Memory B cell (primary cell): ENCODE data around the gene JARID2.

Source experiments
- ATAC-seq: fragments of 150-1000 bp; cut with Tn5 transposase; 2 replicates; pipeline ENCODE4 v1.10.0; 2021; ENCODE audit warnings: low read depth, mild to moderate bottlenecking, moderate library complexity
- DNase-seq, 2 donors: peaks; one replicate each; pipeline ENCODE4 v3.0.0; 2022; ENCODE audit warnings: low spot score in 2 of 2
- H3K27ac Mint-ChIP-seq: one replicate; pipeline ENCODE4 v1.8.0; 2022; ENCODE audit warnings: mild to moderate bottlenecking, moderate library complexity, mixed read lengths
- H3K27me3 Mint-ChIP-seq: one replicate; pipeline ENCODE4 v1.8.0; 2022; ENCODE audit warnings: mixed read lengths
- H3K36me3 Mint-ChIP-seq: one replicate; pipeline ENCODE4 v1.8.0; 2022; ENCODE audit warnings: mild to moderate bottlenecking, mixed read lengths
- H3K4me1 Mint-ChIP-seq: one replicate; pipeline ENCODE4 v1.8.0; 2022; ENCODE audit warnings: mixed read lengths
- H3K4me3 Mint-ChIP-seq: one replicate; pipeline ENCODE4 v1.8.0; 2022; ENCODE audit warnings: mild to moderate bottlenecking, moderate library complexity, mixed read lengths
- H3K9me3 Mint-ChIP-seq: one replicate; pipeline ENCODE4 v1.8.0; 2022; ENCODE audit warnings: mixed read lengths

JARID2 gene

DNA sequence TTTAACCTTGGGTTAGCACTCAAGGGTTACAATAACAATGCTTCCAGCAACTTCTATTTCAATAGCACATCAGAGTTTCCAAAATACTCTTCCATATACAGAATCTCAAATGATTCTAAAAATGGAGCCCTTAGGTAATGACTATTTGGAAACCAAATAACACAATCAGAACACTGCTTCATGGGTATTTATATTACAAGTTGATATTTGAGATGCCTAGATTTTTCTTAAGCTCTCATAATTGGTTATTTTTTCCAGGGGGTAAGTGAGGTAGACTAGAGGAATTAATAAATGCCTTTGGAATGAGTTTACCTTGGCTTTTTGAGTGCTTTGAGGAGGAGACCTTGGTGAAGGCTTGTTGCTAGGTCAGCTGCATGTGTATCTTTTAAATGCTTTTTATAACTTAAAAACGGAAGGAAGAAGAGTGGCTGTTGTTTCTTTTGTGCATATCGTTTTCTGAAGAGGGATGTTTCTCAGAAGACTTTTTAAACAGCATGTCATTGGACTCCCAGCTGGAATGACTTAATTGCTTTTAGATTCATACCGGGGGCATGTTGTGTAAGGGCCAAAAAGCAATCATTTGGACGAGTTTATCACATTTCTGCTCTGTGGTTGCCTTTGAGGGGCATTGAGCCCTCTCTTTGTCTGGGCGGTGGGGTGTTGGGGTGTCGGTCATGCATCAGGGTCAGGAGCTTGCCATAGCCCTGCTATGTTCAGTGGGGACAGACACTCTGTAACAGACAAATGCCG lies 230.9 kb downstream of the JARID2 start:
- Mint-ChIP-seq H3K4me1 (peaks cover 18% of the 10 kb centered on the region), H3K36me3 (peaks cover 12% of the 10 kb centered on the region), H3K27me3 (no peaks in the 10 kb centered on the region), H3K9me3 (no peaks in the 10 kb centered on the region), H3K27ac (no peak overlapping the region), H3K4me3 (no peak overlapping the region)
- no peak for ATAC-seq
- no peak for DNase-seq

DNA sequence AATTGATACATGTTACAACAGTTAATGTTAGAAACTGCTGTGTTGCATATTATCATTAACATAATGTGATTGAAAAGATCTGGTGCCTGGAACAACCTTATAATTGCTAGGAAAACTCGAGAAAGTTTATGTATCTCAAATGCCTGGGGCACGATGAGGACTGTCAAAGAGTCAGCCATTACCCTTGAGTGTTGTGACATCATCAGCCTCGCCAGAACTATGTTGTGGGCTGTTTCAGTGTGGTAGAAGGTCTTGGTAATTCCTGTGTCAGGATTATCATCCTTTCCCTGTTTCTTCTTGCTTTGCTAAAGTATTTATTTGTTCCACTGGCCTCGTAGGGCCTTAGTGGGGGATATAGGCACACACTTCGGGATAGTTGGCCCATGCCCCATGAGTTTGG lies 231.9 kb downstream of the JARID2 start:
- Mint-ChIP-seq H3K9me3 (no peaks in the 10 kb centered on the region), H3K4me3 (no peak overlapping the region), H3K4me1 (peaks cover 19% of the 10 kb centered on the region), H3K27me3 (no peaks in the 10 kb centered on the region), H3K36me3 (peaks cover 12% of the 10 kb centered on the region), H3K27ac (no peak overlapping the region)
- DNase-seq (no peak), ATAC-seq (no peak)

DNA sequence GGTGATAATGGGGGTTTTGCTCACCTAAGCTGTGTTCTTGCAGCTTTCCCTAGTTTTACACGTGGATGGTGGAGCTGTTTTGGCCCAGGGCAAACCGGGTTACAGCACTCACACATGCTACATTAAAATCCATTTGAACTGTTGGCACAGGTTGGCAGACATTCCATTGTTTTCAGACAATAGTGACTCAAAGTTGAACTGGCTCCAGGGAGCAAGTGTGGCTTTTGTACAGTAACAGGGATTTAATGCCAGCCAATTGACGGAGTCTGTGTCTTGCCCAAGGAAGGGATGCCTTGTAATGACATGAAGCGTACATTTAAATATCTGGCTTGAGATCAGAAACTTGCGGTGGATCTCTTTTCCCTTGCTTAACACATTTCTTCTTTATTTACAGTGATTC lies 233.9 kb downstream of the JARID2 start:
- no peak overlapping the region for H3K27ac Mint-ChIP-seq

DNA sequence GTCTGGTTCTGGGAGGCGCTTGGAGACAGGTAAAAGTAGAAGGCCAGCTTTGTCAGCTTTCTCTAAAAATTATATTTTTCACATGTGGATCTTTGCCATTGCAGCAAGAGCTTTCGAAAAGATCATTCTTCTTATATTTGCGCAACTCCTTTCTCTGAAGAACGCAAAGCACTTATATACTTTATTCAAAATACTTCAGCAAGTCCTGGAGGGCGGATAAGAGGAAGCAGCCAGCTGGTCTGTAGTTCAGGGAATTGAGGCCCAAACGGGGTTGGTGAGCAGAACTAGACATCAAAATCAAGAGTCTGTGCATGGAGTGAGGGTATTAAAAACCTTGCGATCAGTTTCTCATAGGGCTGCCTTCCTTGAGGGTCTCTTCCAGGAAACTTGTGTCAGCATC lies 234.7 kb downstream of the JARID2 start:
- no peak overlapping the region for H3K27ac Mint-ChIP-seq
- peaks cover 4% of the 10 kb centered on the region for H3K36me3 Mint-ChIP-seq
- no peak overlapping the region for H3K4me3 Mint-ChIP-seq
- ATAC-seq: no peak
- H3K9me3 Mint-ChIP-seq: no peaks in the 10 kb centered on the region
- peaks cover 23% of the 10 kb centered on the region for H3K4me1 Mint-ChIP-seq
- no peaks in the 10 kb centered on the region for H3K27me3 Mint-ChIP-seq
- DNase-seq: no peak

More for the DNA sequence above, 233.9 kb downstream of the JARID2 start:
- no peak for ATAC-seq
- Mint-ChIP-seq H3K4me1 (peaks cover 22% of the 10 kb centered on the region), H3K36me3 (peaks cover 9% of the 10 kb centered on the region), H3K27me3 (no peaks in the 10 kb centered on the region), H3K9me3 (no peaks in the 10 kb centered on the region), H3K4me3 (no peak overlapping the region)
- DNase-seq: no peak

DNA sequence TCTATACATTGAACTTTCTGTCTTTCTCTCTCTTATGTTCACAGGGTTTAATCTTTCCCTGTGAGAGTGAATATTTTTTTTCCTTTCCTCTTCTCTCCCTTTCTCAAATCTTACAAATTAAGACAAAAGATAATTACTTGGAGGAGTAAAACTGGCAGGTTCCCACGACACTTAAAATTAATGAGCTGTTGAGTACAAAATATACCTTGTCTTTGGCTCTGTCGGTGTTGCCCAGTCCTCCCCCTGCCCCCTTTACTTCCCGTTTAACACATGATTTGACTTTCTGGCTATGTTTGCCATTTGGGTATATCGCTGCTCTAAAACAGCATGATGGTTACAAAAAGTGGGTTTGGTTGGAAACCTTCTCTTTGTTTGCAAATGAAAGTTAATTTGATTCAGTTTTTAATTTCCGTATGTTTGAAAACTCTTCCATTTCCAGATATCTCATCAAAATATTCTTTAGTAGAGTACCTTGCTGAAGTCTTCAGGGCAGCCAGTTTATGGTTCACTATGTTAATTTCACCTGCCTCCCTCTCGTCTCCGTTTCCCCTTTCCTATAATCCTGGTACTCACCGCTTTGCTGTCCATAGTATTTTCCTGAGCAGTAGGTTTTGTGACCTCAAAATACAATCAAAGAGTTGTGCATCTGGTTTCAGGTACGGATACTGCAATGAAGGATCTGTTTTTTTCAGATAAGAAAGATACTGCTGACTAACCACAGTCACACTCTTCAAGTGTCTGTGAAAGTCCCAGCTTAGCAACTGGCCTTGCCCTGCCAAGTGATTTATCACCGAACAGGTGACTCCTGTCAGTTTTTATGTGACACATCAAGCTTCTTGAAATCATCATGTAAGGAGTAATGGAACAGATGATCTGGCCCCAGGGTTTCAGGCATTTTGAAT lies 235.8 kb downstream of the JARID2 start:
- ATAC-seq (no peak), DNase-seq (no peak)
- Mint-ChIP-seq H3K4me1 (peaks cover 19% of the 10 kb centered on the region), H3K27me3 (no peaks in the 10 kb centered on the region), H3K9me3 (no peaks in the 10 kb centered on the region), H3K27ac (peak overlapping the region; percentile 82), H3K4me3 (no peak overlapping the region), H3K36me3 (peaks cover 3% of the 10 kb centered on the region)

DNA sequence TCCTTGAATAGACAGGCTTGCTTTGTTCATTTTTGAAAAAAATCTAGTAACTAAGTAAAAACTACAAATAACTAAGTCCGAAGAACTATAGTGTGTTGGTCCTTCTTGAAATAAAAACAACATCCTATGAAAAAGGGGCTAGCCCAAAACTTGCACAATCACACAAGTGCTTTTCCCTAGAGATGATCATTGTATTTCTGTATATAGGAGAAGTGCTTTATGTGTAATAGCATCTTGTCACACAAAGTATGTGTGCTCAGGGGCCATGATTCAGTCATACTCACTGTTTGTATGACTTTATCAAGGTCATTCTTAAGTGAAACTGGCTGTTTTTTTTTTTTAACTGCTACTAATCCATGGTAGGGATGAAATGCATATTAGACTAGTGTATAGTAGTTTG lies 237.2 kb downstream of the JARID2 start:
- H3K9me3 Mint-ChIP-seq: no peaks in the 10 kb centered on the region
- DNase-seq: no peak
- H3K36me3 Mint-ChIP-seq: peaks cover 11% of the 10 kb centered on the region
- H3K27me3 Mint-ChIP-seq: no peaks in the 10 kb centered on the region
- H3K27ac Mint-ChIP-seq: no peak overlapping the region
- no peak overlapping the region for H3K4me3 Mint-ChIP-seq
- peaks cover 13% of the 10 kb centered on the region for H3K4me1 Mint-ChIP-seq
- no peak for ATAC-seq

DNA sequence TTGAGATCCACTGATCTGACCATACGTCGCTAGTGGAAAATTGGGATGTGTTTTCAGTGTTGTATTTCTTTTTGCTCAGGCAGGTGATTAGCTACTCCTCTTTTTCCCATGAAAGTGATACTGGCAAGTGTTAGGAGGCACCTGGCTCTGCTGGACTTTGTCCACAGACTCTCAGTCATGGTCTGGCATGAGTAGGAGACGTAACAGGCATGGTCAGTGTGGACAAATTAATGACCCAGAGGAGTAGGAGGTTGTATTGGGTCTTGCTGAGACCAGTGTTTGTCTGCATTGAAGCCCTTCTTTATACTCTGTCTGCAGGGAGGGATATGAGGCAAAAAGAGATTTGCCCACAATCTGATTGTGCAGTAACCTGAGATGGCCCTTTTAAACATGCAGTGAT lies 238.3 kb downstream of the JARID2 start:
- Mint-ChIP-seq H3K9me3 (no peaks in the 10 kb centered on the region), H3K4me1 (peaks cover 13% of the 10 kb centered on the region), H3K4me3 (no peak overlapping the region), H3K27me3 (no peaks in the 10 kb centered on the region), H3K36me3 (peaks cover 15% of the 10 kb centered on the region), H3K27ac (no peak overlapping the region)
- no peak for DNase-seq
- no peak for ATAC-seq

DNA sequence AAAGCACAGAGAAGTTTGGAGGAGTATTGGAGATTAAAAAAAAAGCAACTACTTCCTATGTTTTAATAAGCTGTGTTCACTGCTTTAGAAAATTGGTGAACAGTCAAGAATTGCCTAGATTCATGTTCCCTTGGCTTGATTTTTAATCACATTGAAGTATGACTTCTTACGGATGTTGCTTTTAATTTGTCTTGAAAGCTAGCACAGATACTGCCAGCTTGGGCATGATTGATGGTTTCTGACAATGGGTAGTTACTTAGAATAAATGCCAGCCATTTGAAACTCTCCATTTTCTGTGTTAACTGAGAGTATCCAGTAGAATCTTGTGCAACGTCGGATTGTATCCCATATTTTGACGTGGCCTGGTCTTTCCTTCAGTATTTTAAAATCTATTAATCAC lies 239.0 kb downstream of the JARID2 start:
- no peak overlapping the region for H3K27ac Mint-ChIP-seq
- H3K9me3 Mint-ChIP-seq: no peaks in the 10 kb centered on the region
- DNase-seq: no peak
- ATAC-seq: no peak
- no peaks in the 10 kb centered on the region for H3K27me3 Mint-ChIP-seq
- H3K4me1 Mint-ChIP-seq: peaks cover 15% of the 10 kb centered on the region
- H3K36me3 Mint-ChIP-seq: peaks cover 16% of the 10 kb centered on the region
- no peak overlapping the region for H3K4me3 Mint-ChIP-seq

DNA sequence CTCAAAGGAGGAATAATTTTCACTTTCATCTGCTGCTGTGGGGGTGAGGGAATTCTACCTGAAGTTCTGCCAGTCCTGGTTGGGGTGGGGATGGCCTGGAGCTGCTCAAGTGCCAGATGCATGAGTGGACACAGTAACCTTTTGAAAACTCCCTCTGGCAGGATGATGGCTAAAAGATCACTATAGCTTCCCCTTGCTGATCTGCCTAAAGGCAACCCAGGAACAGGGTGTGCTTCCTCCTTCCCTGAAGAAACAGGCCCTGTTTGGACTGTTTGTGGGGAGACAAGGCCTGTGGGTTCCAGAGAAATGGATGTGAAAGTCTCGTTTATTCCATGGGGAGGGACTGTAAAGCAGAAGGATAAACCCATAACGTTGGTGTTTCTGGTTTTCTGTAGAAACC lies 240.1 kb downstream of the JARID2 start:
- ATAC-seq (no peak), DNase-seq (no peak)
- Mint-ChIP-seq H3K27ac (peak overlapping the region; percentile 50), H3K9me3 (no peaks in the 10 kb centered on the region), H3K27me3 (no peaks in the 10 kb centered on the region), H3K4me3 (no peak overlapping the region), H3K4me1 (peaks cover 23% of the 10 kb centered on the region), H3K36me3 (peaks cover 16% of the 10 kb centered on the region)

DNA sequence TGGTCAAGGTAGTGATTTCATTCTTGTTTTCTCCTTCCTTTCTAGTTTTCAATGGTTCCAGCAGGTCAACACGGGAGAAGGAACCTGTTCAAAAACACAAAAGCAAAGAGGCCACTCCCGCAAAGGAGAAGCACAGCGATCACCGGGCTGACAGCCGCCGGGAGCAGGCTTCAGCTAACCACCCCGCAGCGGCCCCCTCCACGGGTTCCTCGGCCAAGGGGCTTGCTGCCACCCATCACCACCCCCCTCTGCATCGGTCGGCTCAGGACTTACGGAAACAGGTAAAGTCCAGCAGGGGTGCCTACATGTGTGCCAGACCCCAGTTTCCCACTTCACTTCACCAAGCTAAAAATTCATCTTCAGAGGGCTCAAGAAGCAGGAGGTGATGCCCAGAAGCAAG lies 241.4 kb downstream of the JARID2 start:
- Mint-ChIP-seq H3K4me1 (peaks cover 23% of the 10 kb centered on the region), H3K27ac (no peak overlapping the region)

DNA sequence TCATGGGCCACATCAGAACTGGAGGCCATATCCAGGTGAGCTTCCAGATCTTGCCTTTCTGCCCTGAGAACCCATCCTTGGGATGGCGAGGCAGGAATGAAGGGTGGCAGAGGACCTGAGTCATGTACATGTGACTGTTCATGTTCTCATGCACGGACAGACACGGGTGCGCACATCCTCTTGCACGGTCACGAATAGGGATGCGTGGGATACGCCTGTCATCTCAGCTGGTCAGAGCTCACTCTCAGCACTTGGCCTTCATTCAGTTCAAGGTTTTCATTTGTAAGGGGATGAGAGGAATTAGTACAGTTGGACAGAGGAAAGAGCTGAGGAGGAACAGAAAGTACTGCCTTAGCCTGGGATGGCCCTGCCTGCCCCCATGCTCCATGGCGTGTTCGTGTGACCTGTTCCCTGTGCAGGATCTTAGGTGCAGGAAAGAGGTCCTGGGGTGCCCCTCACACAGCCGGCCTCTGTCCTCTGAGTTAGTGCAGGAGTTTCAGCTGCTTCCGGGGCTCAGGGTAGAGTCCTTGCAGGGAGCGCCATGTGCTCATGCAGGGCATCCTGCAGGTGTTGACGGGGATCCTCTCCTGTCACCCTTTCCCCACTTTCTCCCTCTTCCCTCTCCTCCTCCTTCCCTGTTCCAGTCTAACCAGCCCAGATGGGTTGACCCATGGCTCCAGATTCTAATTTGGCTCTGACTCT lies 243.5 kb downstream of the JARID2 start:
- no peaks in the 10 kb centered on the region for H3K9me3 Mint-ChIP-seq
- no peak overlapping the region for H3K4me3 Mint-ChIP-seq
- peak overlapping the region; percentile 57 for H3K27ac Mint-ChIP-seq
- no peaks in the 10 kb centered on the region for H3K27me3 Mint-ChIP-seq
- DNase-seq: no peak
- peaks cover 23% of the 10 kb centered on the region for H3K4me1 Mint-ChIP-seq
- ATAC-seq: no peak
- H3K36me3 Mint-ChIP-seq: peaks cover 16% of the 10 kb centered on the region

More for the DNA sequence above, 241.4 kb downstream of the JARID2 start:
- Mint-ChIP-seq H3K4me3 (no peak overlapping the region), H3K36me3 (peaks cover 16% of the 10 kb centered on the region), H3K27me3 (no peaks in the 10 kb centered on the region), H3K9me3 (no peaks in the 10 kb centered on the region)
- DNase-seq (no peak), ATAC-seq (no peak)

DNA sequence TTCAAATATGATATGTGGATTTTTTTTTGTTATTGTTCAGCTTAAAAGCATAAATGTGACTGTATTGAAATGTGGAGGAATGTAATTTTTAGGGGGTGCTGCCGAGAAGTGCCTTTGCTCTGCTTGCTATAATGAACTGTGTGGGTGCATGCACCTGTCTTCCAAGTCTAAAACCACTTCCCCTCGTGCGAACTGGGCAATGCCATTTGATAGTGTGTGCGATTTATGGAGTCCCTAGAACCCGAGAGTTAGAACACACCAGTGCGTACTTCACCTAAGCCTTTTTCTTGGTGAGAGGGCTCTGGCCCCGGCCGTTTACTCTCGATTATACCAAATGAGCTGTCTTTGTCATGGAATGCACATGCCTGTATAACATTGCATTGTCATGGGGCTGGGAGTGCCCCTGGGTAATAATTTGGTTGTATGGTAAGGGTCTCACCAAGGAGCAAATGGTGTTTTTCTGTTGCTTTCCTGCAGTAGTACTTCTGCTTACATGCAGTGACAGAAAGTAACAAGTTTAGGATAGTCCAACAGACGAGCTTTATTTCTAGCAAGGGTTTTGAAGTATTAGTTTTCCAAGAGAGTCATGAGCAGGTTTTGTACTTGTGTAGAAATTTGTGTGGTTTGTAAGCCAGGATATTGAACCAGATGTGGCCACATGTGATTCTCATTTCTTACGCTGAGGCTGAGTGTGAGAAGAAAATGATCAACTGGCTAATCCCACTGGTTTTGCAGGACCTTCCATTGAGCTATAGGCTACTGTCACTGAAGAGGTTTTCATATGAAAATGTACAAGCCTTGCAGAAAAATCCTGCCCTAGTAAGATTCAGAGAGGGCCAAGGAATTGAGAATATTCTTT lies 244.6 kb downstream of the JARID2 start:
- Mint-ChIP-seq H3K4me3 (no peak overlapping the region), H3K27ac (peak overlapping the region; percentile 57)
- no peak for ATAC-seq

DNA sequence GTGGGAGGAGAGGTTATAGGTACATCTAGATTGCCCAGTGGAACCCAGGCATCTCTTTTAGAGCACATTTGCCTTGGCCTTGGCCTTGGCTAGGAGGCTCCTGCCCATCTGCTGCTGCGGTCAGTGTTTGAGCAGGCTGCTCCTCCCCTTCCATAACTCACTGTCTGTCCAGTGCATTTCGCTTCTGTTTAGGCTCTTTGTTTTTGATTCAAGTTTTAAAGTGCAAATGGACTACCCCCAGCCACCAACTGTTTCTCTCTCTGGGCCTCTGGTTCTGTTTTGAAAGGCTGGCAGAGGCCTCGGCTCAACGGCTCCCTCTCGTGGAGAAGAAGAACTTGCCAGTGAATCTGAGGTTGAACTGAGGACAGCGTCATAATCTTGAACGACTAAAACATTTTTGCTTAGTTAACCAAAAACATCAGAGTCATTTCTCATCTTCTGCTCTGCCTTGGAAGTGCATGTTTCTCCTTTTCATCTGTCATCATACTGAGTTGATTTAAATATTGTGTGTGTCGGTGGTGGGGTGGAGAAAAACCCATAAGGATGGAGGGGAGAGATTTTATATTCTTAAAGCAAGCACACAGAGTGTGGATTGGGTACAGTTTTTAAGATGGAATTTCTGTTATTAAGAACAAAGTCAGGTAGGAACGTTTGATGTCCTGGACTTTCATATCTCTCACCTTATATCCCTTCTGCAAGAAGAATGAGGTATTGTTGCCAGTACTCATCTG lies 245.6 kb downstream of the JARID2 start:
- Mint-ChIP-seq H3K4me1 (peaks cover 19% of the 10 kb centered on the region), H3K9me3 (no peaks in the 10 kb centered on the region), H3K27me3 (no peaks in the 10 kb centered on the region), H3K36me3 (peaks cover 22% of the 10 kb centered on the region), H3K27ac (peak overlapping the region; percentile 56), H3K4me3 (no peak overlapping the region)
- DNase-seq (peak; percentile 67 to 73), ATAC-seq (peak; percentile 88)

More for the DNA sequence above, 244.6 kb downstream of the JARID2 start:
- peaks cover 18% of the 10 kb centered on the region for H3K36me3 Mint-ChIP-seq
- no peaks in the 10 kb centered on the region for H3K27me3 Mint-ChIP-seq
- peaks cover 19% of the 10 kb centered on the region for H3K4me1 Mint-ChIP-seq
- H3K9me3 Mint-ChIP-seq: no peaks in the 10 kb centered on the region
- DNase-seq: no peak
